Astrocyte of the cerebellum (primary cell): ENCODE results near the gene SPRY4.
"Not testable (repeated sequence)": the region's sequence is repeated elsewhere in the genome, so short reads cannot be mapped to it uniquely, and the experiment has no call there.

Source experiments
- DNase-seq: peaks from one replicate; pipeline ENCODE4 v3.0.0-alpha.2; 2011; ENCODE audit warnings: low read depth
- H3K4me3 ChIP-seq: 2 replicates; pipeline ENCODE4 v1.5.1; 2011; ENCODE audit warnings: mild to moderate bottlenecking, low read depth, low read length, moderate library complexity
- CTCF ChIP-seq: IDR thresholded peaks from 2 replicates; pipeline ENCODE4 v1.5.1; 2012; ENCODE audit warnings: low read length, low read depth, moderate library complexity, mild to moderate bottlenecking; ENCODE audit errors: missing control alignments
- in situ Hi-C: cut with HindIII; loops from 2 replicates; pipeline ENCODE4 v1.10.0; 2017; ENCODE audit warnings: low sequenced_read_pairs

The SPRY4 gene

GRCh38 chr5:142278627-142279026 lies 46.2 kb downstream of the SPRY4 start:
- H3K4me3 ChIP-seq: no peak overlapping the region
- no peak for DNase-seq
- TF ChIP-seq CTCF: no peak
- in situ Hi-C loops: no loop called here

GRCh38 chr5:142277796-142278195 lies 47.0 kb downstream of the SPRY4 start:
- in situ Hi-C loops: no loop called here
- TF ChIP-seq CTCF: no peak
- DNase-seq: no peak
- no peak overlapping the region for H3K4me3 ChIP-seq

GRCh38 chr5:142276517-142276916 lies 48.3 kb downstream of the SPRY4 start:
- in situ Hi-C loops: no loop called here
- no peak for DNase-seq
- TF ChIP-seq CTCF: no peak
- H3K4me3 ChIP-seq: no peak overlapping the region

GRCh38 chr5:142275496-142275895 lies 49.3 kb downstream of the SPRY4 start:
- no peak for DNase-seq
- no peak overlapping the region for H3K4me3 ChIP-seq
- in situ Hi-C loops: no loop called here
- no peak for TF ChIP-seq CTCF

- in situ Hi-C loops, DNase-seq, H3K4me3 ChIP-seq: not testable (repeated sequence)
Measured at GRCh38 chr5:142272596-142272995, 52.2 kb downstream of the SPRY4 start.

GRCh38 chr5:142264084-142264483 lies 60.7 kb downstream of the SPRY4 start:
- DNase-seq, H3K4me3 ChIP-seq, in situ Hi-C loops: not testable (repeated sequence)

- no peak for TF ChIP-seq CTCF
- DNase-seq: no peak
- H3K4me3 ChIP-seq: no peak overlapping the region
- in situ Hi-C loops: no loop called here
Measured at GRCh38 chr5:142263346-142263745, 61.5 kb downstream of the SPRY4 start.

GRCh38 chr5:142262683-142263082 lies 62.1 kb downstream of the SPRY4 start:
- in situ Hi-C loops: no loop called here
- H3K4me3 ChIP-seq: no peak overlapping the region
- no peak for TF ChIP-seq CTCF
- no peak for DNase-seq
